ENCODE measurements around the gene HSPA12A. TPM values are rescaled to one million over a fixed set of nuclear protein-coding genes. Genes with fewer than 3 reads are reported as not detected.

HSPA12A gene
- polyA plus RNA-seq, 1 experiment = 7.9 TPM

GRCh38 chr10:116669832-116670644 is 72.3 kb downstream of the HSPA12A start:
- POLR2A ChIA-PET = no interaction called here
- CTCF ChIA-PET = interaction anchor here (0.5 to 2.1 kb wide), 3 partner anchors 9 to 126 kb away, joined by 3 to 7 read pairs (median 4); no protein-coding TSS in a partner anchor
- Histone ChIP-seq H3K4me3 (ENCODE audit: low read depth, low read length) (no peak overlapping the region), H3K36me3 (ENCODE audit: control insufficient read depth, insufficient read depth, low read length) (peaks cover 1% of the 10 kb centered on the region; the same call in 1 of the 2 replicates), H3K27me3 (ENCODE audit: control insufficient read depth, insufficient read depth, low read length) (no peaks in the 10 kb centered on the region)
- no peak for DNase-seq (ENCODE audit: low read depth)
- TF ChIP-seq CTCF (IDR thresholded peaks at IDR 0.05; ENCODE audit: insufficient read depth, low read depth, low read length) = no peak

DNA sequence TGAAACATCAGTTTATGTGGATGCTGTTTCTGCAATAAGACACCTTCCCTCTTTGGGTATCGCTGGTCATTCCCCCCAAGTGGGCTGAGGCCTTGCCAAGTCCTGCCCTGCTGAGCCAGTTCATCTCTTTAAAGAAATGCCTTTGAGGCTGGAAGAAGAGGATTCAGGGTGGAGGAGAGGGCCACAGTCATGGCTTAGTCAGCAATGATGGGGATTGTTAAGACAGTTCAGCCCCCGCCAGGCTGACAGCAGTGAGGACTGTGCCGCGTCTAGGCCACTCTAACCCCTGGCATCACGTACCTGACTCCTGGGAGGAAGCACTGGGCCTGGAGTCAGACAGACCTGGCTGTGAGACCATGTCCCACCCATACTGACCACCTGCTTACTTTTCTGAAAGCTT is 73.3 kb downstream of the HSPA12A start:
- no peak for TF ChIP-seq CTCF (IDR thresholded peaks at IDR 0.05; ENCODE audit: insufficient read depth, low read depth, low read length)
- Histone ChIP-seq H3K27me3 (ENCODE audit: control insufficient read depth, insufficient read depth, low read length) (peaks cover 2% of the 10 kb centered on the region; the same call in 1 of the 2 replicates), H3K4me3 (ENCODE audit: low read depth, low read length) (no peak overlapping the region), H3K36me3 (ENCODE audit: control insufficient read depth, insufficient read depth, low read length) (no peaks in the 10 kb centered on the region; the same call in 1 of the 2 replicates)
- DNase-seq (ENCODE audit: low read depth) = no peak
- ChIA-PET POLR2A (no interaction called here), CTCF (interaction anchor here (1.7 kb wide), 1 partner anchor 120 kb away, joined by 4 read pairs; no protein-coding TSS in a partner anchor)

- TF ChIP-seq CTCF (IDR thresholded peaks at IDR 0.05; ENCODE audit: insufficient read depth, low read depth, low read length) = no peak
- DNase-seq (ENCODE audit: low read depth) = no peak
- Histone ChIP-seq H3K4me3 (ENCODE audit: low read depth, low read length) (no peak overlapping the region), H3K36me3 (ENCODE audit: control insufficient read depth, insufficient read depth, low read length) (no peaks in the 10 kb centered on the region; the same call in 1 of the 2 replicates), H3K27me3 (ENCODE audit: control insufficient read depth, insufficient read depth, low read length) (peaks cover 2% of the 10 kb centered on the region; the same call in 1 of the 2 replicates)
- POLR2A ChIA-PET = no interaction called here
- CTCF ChIA-PET = interaction anchor here (1.7 kb wide), 1 partner anchor 120 kb away, joined by 4 read pairs; no protein-coding TSS in a partner anchor
These were observed 73.9 kb downstream of the HSPA12A start for GRCh38 chr10:116668446-116668845.

GRCh38 chr10:116668018-116668417 is 74.3 kb downstream of the HSPA12A start:
- no peak for DNase-seq (ENCODE audit: low read depth)
- CTCF ChIA-PET = interaction anchor here (1.1 to 1.7 kb wide), 2 partner anchors 14 to 121 kb away, joined by 3 to 4 read pairs; no protein-coding TSS in a partner anchor
- H3K4me3 ChIP-seq (ENCODE audit: low read depth, low read length) = no peak overlapping the region

More at GRCh38 chr10:116668018-116668417, 74.3 kb downstream of the HSPA12A start:
- Histone ChIP-seq H3K36me3 (ENCODE audit: control insufficient read depth, insufficient read depth, low read length) (no peaks in the 10 kb centered on the region), H3K27me3 (ENCODE audit: control insufficient read depth, insufficient read depth, low read length) (peaks cover 2% of the 10 kb centered on the region; the same call in 1 of the 2 replicates)
- TF ChIP-seq CTCF (IDR thresholded peaks at IDR 0.05; ENCODE audit: insufficient read depth, low read depth, low read length) = no peak
- POLR2A ChIA-PET = no interaction called here

Data from BJ (cell line).